Neuronal stem cell (in vitro differentiated cells): ENCODE results near the gene PLEKHA3.

Source experiments
- DNase-seq: peaks from one replicate; pipeline ENCODE4 v3.0.0-alpha.2; 2013; ENCODE audit warnings: low spot score
- H2AFZ ChIP-seq: one replicate; pipeline ENCODE4 v1.6.1; 2013; ENCODE audit warnings: mild to moderate bottlenecking, low read length, inconsistent platforms
- H2AK5ac ChIP-seq: 2 replicates; pipeline ENCODE4 v1.6.1; 2013; ENCODE audit warnings: low read depth, mild to moderate bottlenecking, inconsistent platforms, low read length, moderate library complexity, mixed read lengths
- H2BK120ac ChIP-seq: 2 replicates; pipeline ENCODE4 v1.6.1; 2013; ENCODE audit warnings: low read depth, mild to moderate bottlenecking, inconsistent platforms, low read length, moderate library complexity, mixed read lengths
- H2BK12ac ChIP-seq: one replicate; pipeline ENCODE4 v1.6.1; 2013; ENCODE audit warnings: low read length, inconsistent platforms
- H2BK15ac ChIP-seq: 2 replicates; pipeline ENCODE4 v1.6.1; 2013; ENCODE audit warnings: mild to moderate bottlenecking, low read length, inconsistent platforms, mixed read lengths
- H2BK5ac ChIP-seq: one replicate; pipeline ENCODE4 v1.6.1; 2013; ENCODE audit warnings: inconsistent platforms, mild to moderate bottlenecking, low read length, moderate library complexity
- H3K14ac ChIP-seq: one replicate; pipeline ENCODE4 v1.6.1; 2013; ENCODE audit warnings: low read length, inconsistent platforms
- H3K18ac ChIP-seq: 2 replicates; pipeline ENCODE4 v1.6.1; 2013; ENCODE audit warnings: low read length, inconsistent platforms
- H3K23ac ChIP-seq: 2 replicates; pipeline ENCODE4 v1.6.1; 2013; ENCODE audit warnings: low read depth, mild to moderate bottlenecking, mixed read lengths, low read length, inconsistent platforms; ENCODE audit not compliant: poor library complexity
- H3K27ac ChIP-seq: replicated peaks from 3 replicates; pipeline ENCODE4 v1.5.1; 2013; ENCODE audit warnings: low read length, inconsistent platforms
- H3K27me3 ChIP-seq, 3 experiments: 2 replicates each; pipeline ENCODE4 v1.6.1; 2013; ENCODE audit warnings: low read length in 3 of 3, mild to moderate bottlenecking in 2 of 3, inconsistent platforms in 1 of 3, low read depth in 1 of 3, mixed read lengths in 1 of 3, moderate library complexity in 1 of 3; ENCODE audit not compliant: control insufficient read depth in 3 of 3, insufficient read depth in 3 of 3
- H3K36me3 ChIP-seq, 2 donors: replicated peaks in 1 of 2; 2 replicates each; pipeline ENCODE4 v1.6.1; 2013; ENCODE audit warnings: low read length in 2 of 2; ENCODE audit not compliant: control insufficient read depth in 2 of 2, insufficient read depth in 2 of 2
- H3K4ac ChIP-seq: 2 replicates; pipeline ENCODE4 v1.6.1; 2013; ENCODE audit warnings: inconsistent platforms, mild to moderate bottlenecking, low read length, moderate library complexity
- H3K4me1 ChIP-seq, 2 donors: 1 replicate in 1 of 2; 2 replicates in 1 of 2; pipeline ENCODE4 v1.6.1; 2013; ENCODE audit warnings: low read length in 2 of 2, low read depth in 1 of 2; ENCODE audit not compliant: control insufficient read depth in 2 of 2, insufficient read depth in 1 of 2
- H3K4me2 ChIP-seq: one replicate; pipeline ENCODE4 v1.6.1; 2013; ENCODE audit warnings: mild to moderate bottlenecking, low read length, inconsistent platforms; ENCODE audit not compliant: insufficient read depth, poor library complexity, severe bottlenecking
- H3K4me3 ChIP-seq, 2 donors: 2 replicates each; pipeline ENCODE4 v1.5.1; 2013; ENCODE audit warnings: low read length in 2 of 2, mild to moderate bottlenecking in 2 of 2, inconsistent platforms in 1 of 2, moderate library complexity in 1 of 2
- H3K79me1 ChIP-seq: one replicate; pipeline ENCODE4 v1.6.1; 2013; ENCODE audit warnings: low read depth, mild to moderate bottlenecking, inconsistent platforms, low read length, moderate library complexity
- H3K9ac ChIP-seq: one replicate; pipeline ENCODE4 v1.6.1; 2013; ENCODE audit warnings: mild to moderate bottlenecking, low read depth, low read length, inconsistent platforms; ENCODE audit not compliant: poor library complexity
- H3K9me3 ChIP-seq, 2 donors: replicated peaks in 1 of 2; 2 replicates each; pipeline versions ENCODE3 to v1.6.1; 2013; ENCODE audit warnings: low read length in 2 of 2, mild to moderate bottlenecking in 2 of 2, inconsistent platforms in 1 of 2, low read depth in 1 of 2, mixed read lengths in 1 of 2, moderate library complexity in 1 of 2; ENCODE audit not compliant: control insufficient read depth in 2 of 2, insufficient read depth in 1 of 2
- H4K8ac ChIP-seq: one replicate; pipeline ENCODE4 v1.6.1; 2013; ENCODE audit warnings: low read depth, mild to moderate bottlenecking, inconsistent platforms, low read length, moderate library complexity
- H4K91ac ChIP-seq: one replicate; pipeline ENCODE4 v1.6.1; 2013; ENCODE audit warnings: low read length, low read depth, mild to moderate bottlenecking, inconsistent platforms; ENCODE audit not compliant: poor library complexity
- WGBS, 2 donors: extraction: QIAGEN DNeasy Blood & Tissue Kit; methylation state at CpG; one replicate each; pipeline ENCODE4 v1.1.7; 2013; ENCODE audit warnings: missing lambda C conversion rate in 2 of 2, mixed read lengths in 1 of 2; ENCODE audit not compliant: insufficient read length in 2 of 2, insufficient replicate concordance in 1 of 2; ENCODE audit errors: extremely low coverage in 2 of 2; 5-methylcytosine and 5-hydroxymethylcytosine counted together

PLEKHA3 gene

GRCh38 chr2:178526256-178526655, 46.0 kb downstream of the PLEKHA3 start:
- H3K27me3 ChIP-seq = no peaks in the 10 kb centered on the region
- H2BK120ac ChIP-seq = no peak overlapping the region
- H3K36me3 ChIP-seq = peaks cover 0 to 12% of the 10 kb centered on the region in 2 donors
- H3K18ac ChIP-seq = no peak overlapping the region
- H2BK5ac ChIP-seq = no peak overlapping the region
- H3K4me3 ChIP-seq = no peak overlapping the region
- H3K9me3 ChIP-seq = peaks cover 0 to under 1% of the 10 kb centered on the region in 2 donors
- no peak overlapping the region for H2BK12ac ChIP-seq
- no peak overlapping the region for H3K14ac ChIP-seq
- H3K4me1 ChIP-seq = peaks cover 0 to 2% of the 10 kb centered on the region in 2 donors
- no CpG with 5 or more reads among the region's 4 CpGs for WGBS, 2 donors
- H3K9ac ChIP-seq = no peak overlapping the region
- H4K8ac ChIP-seq = no peak overlapping the region
- no peak overlapping the region for H2BK15ac ChIP-seq
- H3K79me1 ChIP-seq = peaks cover 4% of the 10 kb centered on the region
- H4K91ac ChIP-seq = no peak overlapping the region
- no peak overlapping the region for H3K4ac ChIP-seq
- H2AFZ ChIP-seq = no peak overlapping the region
- H3K27ac ChIP-seq = no peak overlapping the region
- no peak for DNase-seq
- H2AK5ac ChIP-seq = no peak overlapping the region
- no peak overlapping the region for H3K4me2 ChIP-seq
- H3K23ac ChIP-seq = no peak overlapping the region

- peaks cover 0 to 2% of the 10 kb centered on the region in 2 donors for H3K9me3 ChIP-seq
Observed at GRCh38 chr2:178527592-178527991, 47.3 kb downstream of the PLEKHA3 start.

GRCh38 chr2:178528647-178529046, 48.4 kb downstream of the PLEKHA3 start:
- H3K9ac ChIP-seq = no peak overlapping the region
- no peak overlapping the region for H3K14ac ChIP-seq
- no peak overlapping the region for H3K23ac ChIP-seq
- no peaks in the 10 kb centered on the region for H3K4me1 ChIP-seq
- H4K91ac ChIP-seq = no peak overlapping the region
- no peak overlapping the region for H2AFZ ChIP-seq
- peaks cover 2 to 36% of the 10 kb centered on the region in 2 donors for H3K36me3 ChIP-seq
- H3K18ac ChIP-seq = no peak overlapping the region
- H4K8ac ChIP-seq = no peak overlapping the region
- no peak overlapping the region for H3K4me2 ChIP-seq
- H2BK15ac ChIP-seq = no peak overlapping the region
- peaks cover 4% of the 10 kb centered on the region for H3K79me1 ChIP-seq
- H2BK12ac ChIP-seq = no peak overlapping the region
- H3K9me3 ChIP-seq = peaks cover 0 to 2% of the 10 kb centered on the region in 2 donors
- H3K27me3 ChIP-seq = no peaks in the 10 kb centered on the region
- DNase-seq = no peak
- H2AK5ac ChIP-seq = no peak overlapping the region
- H3K27ac ChIP-seq = no peak overlapping the region
- no peak overlapping the region for H2BK120ac ChIP-seq
- no peak overlapping the region for H2BK5ac ChIP-seq
- WGBS, 2 donors = no CpG with 5 or more reads among the region's 5 CpGs
- H3K4me3 ChIP-seq = no peak overlapping the region
- H3K4ac ChIP-seq = no peak overlapping the region

More at GRCh38 chr2:178527592-178527991, 47.3 kb downstream of the PLEKHA3 start:
- Histone ChIP-seq H4K8ac (no peak overlapping the region), H3K18ac (no peak overlapping the region), H3K4ac (no peak overlapping the region), H3K27me3 (no peaks in the 10 kb centered on the region), H4K91ac (no peak overlapping the region), H3K36me3 (peaks cover 2 to 26% of the 10 kb centered on the region in 2 donors), H3K4me2 (no peak overlapping the region), H3K27ac (no peak overlapping the region), H3K14ac (no peak overlapping the region), H3K9ac (no peak overlapping the region), H2BK12ac (no peak overlapping the region), H2BK120ac (no peak overlapping the region), H2AK5ac (no peak overlapping the region), H2BK15ac (no peak overlapping the region), H3K4me3 (no peak overlapping the region), H3K4me1 (peaks cover 0 to 2% of the 10 kb centered on the region in 2 donors), H3K79me1 (peaks cover 4% of the 10 kb centered on the region), H2BK5ac (no peak overlapping the region), H2AFZ (no peak overlapping the region), H3K23ac (no peak overlapping the region)
- WGBS, 2 donors = no CpG with 5 or more reads among the region's 2 CpGs
- no peak for DNase-seq

- Histone ChIP-seq H3K9ac (no peak overlapping the region), H3K14ac (no peak overlapping the region), H3K18ac (no peak overlapping the region), H2AK5ac (no peak overlapping the region), H3K27me3 (no peaks in the 10 kb centered on the region), H3K23ac (no peak overlapping the region), H3K36me3 (peaks cover 5 to 42% of the 10 kb centered on the region in 2 donors), H2BK12ac (no peak overlapping the region), H2BK5ac (no peak overlapping the region), H3K4me2 (no peak overlapping the region), H3K27ac (no peak overlapping the region), H3K79me1 (peaks cover 2% of the 10 kb centered on the region), H2BK15ac (no peak overlapping the region), H3K4ac (no peak overlapping the region), H3K4me1 (no peaks in the 10 kb centered on the region), H2BK120ac (no peak overlapping the region), H4K8ac (no peak overlapping the region), H3K4me3 (no peak overlapping the region), H3K9me3 (peaks cover 0 to 2% of the 10 kb centered on the region in 2 donors), H2AFZ (no peak overlapping the region), H4K91ac (no peak overlapping the region)
- no peak for DNase-seq
- no CpG with 5 or more reads among the region's 2 CpGs for WGBS, 2 donors
Observed at GRCh38 chr2:178529194-178529593, 48.9 kb downstream of the PLEKHA3 start.
